Effector memory CD8-positive, alpha-beta T cell (primary cell): ENCODE measurements around the gene IGSF8.

Experiments used
- ATAC-seq: fragments of 150-1000 bp; cut with Tn5 transposase; replicated peaks from 2 replicates; pipeline ENCODE4 v1.10.0; 2021; ENCODE audit warnings: mild to moderate bottlenecking, moderate library complexity
- DNase-seq, 3 experiments: peaks; one replicate each; pipeline ENCODE4 v3.0.0; 2021
- H3K27ac Mint-ChIP-seq, 2 donors: one replicate each; pipeline ENCODE4 v1.8.0; 2022; ENCODE audit warnings: mild to moderate bottlenecking in 2 of 2, mixed read lengths in 2 of 2, moderate library complexity in 2 of 2
- H3K27me3 Mint-ChIP-seq, 2 donors: one replicate each; pipeline ENCODE4 v1.8.0; 2022; ENCODE audit warnings: mixed read lengths in 2 of 2
- H3K36me3 Mint-ChIP-seq: one replicate; pipeline ENCODE4 v1.8.0; 2022; ENCODE audit warnings: mild to moderate bottlenecking, moderate library complexity, mixed read lengths; ENCODE audit not compliant: insufficient read depth
- H3K4me1 Mint-ChIP-seq, 2 donors: one replicate each; pipeline ENCODE4 v1.8.0; 2022; ENCODE audit warnings: low read depth in 2 of 2, mixed read lengths in 2 of 2
- H3K4me3 Mint-ChIP-seq, 2 donors: one replicate each; pipeline ENCODE4 v1.8.0; 2022; ENCODE audit warnings: mild to moderate bottlenecking in 2 of 2, mixed read lengths in 2 of 2, moderate library complexity in 2 of 2
- H3K9me3 Mint-ChIP-seq, 2 donors: one replicate each; pipeline ENCODE4 v1.8.0; 2022; ENCODE audit warnings: mixed read lengths in 2 of 2

The IGSF8 gene

DNA sequence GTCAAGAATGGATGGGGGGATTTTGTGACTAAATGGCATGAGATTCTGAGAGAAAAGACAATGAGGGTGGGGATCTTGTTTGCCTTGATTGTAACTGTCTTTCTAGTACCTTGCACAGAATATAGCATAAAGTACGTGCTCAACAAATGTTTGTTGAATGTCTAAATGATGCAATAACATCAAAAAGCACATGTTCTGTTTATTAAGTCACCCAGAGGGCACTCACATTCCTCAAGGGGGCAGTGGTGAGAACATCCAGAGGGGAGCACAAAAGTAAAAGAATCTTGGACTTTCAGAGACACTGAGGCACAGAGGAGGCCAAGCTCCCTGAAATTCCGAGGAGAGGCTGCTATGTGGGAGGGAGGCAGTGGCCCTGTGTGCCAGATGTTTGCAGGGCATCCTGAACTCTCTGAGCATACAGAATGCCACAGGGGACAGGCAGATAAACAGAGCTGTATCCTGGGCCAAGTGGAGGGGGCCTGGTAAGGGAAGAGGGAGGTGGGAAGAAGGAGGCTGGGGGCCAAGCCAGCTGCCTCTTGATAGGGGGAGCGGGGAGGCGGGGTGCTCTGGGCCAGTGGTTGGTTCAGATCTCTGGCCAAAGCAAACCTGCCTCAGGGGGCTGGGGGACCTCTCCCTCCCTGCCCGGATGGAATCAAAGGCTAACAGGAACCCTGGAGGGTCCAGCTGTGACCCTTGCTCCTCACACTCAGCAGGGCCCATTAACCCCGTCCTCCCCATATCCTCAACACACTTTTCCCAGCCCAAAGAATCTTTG lies 10.7 kb upstream of the IGSF8 start:
- DNase-seq (peak; percentile 12 to 27 (median 25)), ATAC-seq (peak; percentile 32)
- H3K9me3 Mint-ChIP-seq = no peaks in the 10 kb centered on the region
- no peak overlapping the region for H3K27ac Mint-ChIP-seq
- H3K27me3 Mint-ChIP-seq = peaks cover 22 to 48% of the 10 kb centered on the region in 2 donors
- peaks cover 2 to 3% of the 10 kb centered on the region in 2 donors for H3K4me1 Mint-ChIP-seq
- H3K36me3 Mint-ChIP-seq = no peaks in the 10 kb centered on the region
- no peak overlapping the region for H3K4me3 Mint-ChIP-seq

- DNase-seq = no peak
- no peak overlapping the region for H3K4me3 Mint-ChIP-seq
- H3K4me1 Mint-ChIP-seq = peaks cover 3 to 8% of the 10 kb centered on the region in 2 donors
- no peak for ATAC-seq
- peaks cover 22 to 32% of the 10 kb centered on the region in 2 donors for H3K27me3 Mint-ChIP-seq
- no peaks in the 10 kb centered on the region for H3K9me3 Mint-ChIP-seq
- no peaks in the 10 kb centered on the region for H3K36me3 Mint-ChIP-seq
- H3K27ac Mint-ChIP-seq = no peak overlapping the region
Observed at GRCh38 chr1:160107512-160107911, 9.1 kb upstream of the IGSF8 start.

- Mint-ChIP-seq H3K4me3 (no peak overlapping the region), H3K36me3 (peaks cover 8% of the 10 kb centered on the region), H3K9me3 (no peaks in the 10 kb centered on the region), H3K27me3 (peaks cover 13 to 17% of the 10 kb centered on the region in 2 donors), H3K4me1 (peaks cover 9 to 14% of the 10 kb centered on the region in 2 donors), H3K27ac (no peak overlapping the region)
- ATAC-seq = no peak
- DNase-seq = no peak
Observed at GRCh38 chr1:160105155-160105554, 6.7 kb upstream of the IGSF8 start.

DNA sequence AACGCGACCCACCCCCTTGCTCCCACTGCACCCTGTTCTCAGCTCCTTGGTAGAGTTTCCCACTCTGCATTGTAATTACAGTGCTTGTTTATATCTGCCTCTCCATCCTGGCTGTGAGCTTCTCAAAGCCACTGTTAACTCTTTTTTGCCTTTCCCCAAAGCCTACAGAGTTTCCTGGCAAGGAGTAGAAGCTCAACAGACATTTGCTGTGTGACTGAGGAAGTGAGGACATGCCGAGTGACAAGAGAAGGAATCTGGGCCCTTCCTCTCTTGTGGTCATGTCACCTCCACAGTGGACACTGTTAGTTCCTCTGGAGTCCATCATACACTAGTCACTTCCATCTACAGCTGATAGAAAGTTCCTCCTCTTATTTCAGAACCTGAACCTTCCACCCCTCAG lies 6.1 kb upstream of the IGSF8 start:
- DNase-seq (no peak), ATAC-seq (no peak)
- H3K36me3 Mint-ChIP-seq = peaks cover 8% of the 10 kb centered on the region
- H3K27me3 Mint-ChIP-seq = peaks cover 10 to 13% of the 10 kb centered on the region in 2 donors
- peak overlapping the region in 1 of 2 donors; percentile 15 for H3K27ac Mint-ChIP-seq
- H3K9me3 Mint-ChIP-seq = no peaks in the 10 kb centered on the region
- no peak overlapping the region for H3K4me3 Mint-ChIP-seq
- H3K4me1 Mint-ChIP-seq = peaks cover 11 to 16% of the 10 kb centered on the region in 2 donors

- peaks cover 15 to 20% of the 10 kb centered on the region in 2 donors for H3K4me1 Mint-ChIP-seq
- peaks cover 3 to 8% of the 10 kb centered on the region in 2 donors for H3K27me3 Mint-ChIP-seq
- H3K4me3 Mint-ChIP-seq = no peak overlapping the region
- peak overlapping the region in 1 of 2 donors; percentile 15 for H3K27ac Mint-ChIP-seq
- DNase-seq (no peak), ATAC-seq (no peak)
- H3K9me3 Mint-ChIP-seq = no peaks in the 10 kb centered on the region
- peaks cover 13% of the 10 kb centered on the region for H3K36me3 Mint-ChIP-seq
Observed at GRCh38 chr1:160103658-160104408, 5.4 kb upstream of the IGSF8 start.

- Mint-ChIP-seq H3K27me3 (peaks cover 0 to 6% of the 10 kb centered on the region in 2 donors), H3K9me3 (no peaks in the 10 kb centered on the region), H3K36me3 (peaks cover 28% of the 10 kb centered on the region), H3K4me3 (no peak overlapping the region), H3K4me1 (peaks cover 24 to 29% of the 10 kb centered on the region in 2 donors), H3K27ac (peak overlapping the region; percentile 88 to 96)
- no peak for ATAC-seq
- no peak for DNase-seq
Observed at GRCh38 chr1:160101717-160102522, 3.5 kb upstream of the IGSF8 start.

DNA sequence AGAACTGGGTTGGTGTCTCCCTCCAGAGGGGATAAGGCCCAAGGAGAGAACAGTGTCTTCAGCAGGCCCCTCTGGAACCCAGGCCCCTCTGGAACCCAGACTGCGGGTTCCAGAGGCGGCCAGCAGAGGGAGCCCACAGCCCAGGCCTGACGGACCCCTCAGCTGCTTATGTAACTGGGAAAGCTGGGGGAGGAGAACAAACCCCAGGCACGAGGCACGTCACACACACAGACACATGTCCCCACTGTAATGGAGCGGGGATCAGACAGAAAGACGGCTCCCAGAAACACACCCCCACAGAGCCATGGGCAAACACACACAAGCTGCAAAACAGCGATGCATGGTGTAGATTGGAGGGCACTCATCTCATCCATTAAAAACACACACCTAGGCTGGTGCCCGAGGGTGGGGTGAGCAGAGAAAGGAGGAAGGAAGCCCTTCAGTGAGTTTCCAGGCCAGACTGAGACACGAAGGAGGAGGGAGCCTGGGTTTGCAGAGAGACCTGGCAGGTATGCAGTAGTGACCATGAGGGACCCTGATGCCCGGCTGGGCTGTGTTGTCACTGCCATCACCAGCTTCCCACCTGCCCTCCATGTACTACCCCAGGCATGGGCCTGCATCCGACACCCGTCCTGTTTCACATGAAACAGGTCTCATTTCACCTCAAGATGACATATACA lies 2.8 kb upstream of the IGSF8 start:
- peaks cover 0 to 2% of the 10 kb centered on the region in 2 donors for H3K27me3 Mint-ChIP-seq
- peak overlapping the region; percentile 88 to 96 for H3K27ac Mint-ChIP-seq
- peaks cover 28% of the 10 kb centered on the region for H3K36me3 Mint-ChIP-seq
- peak overlapping the region; percentile 43 to 62 for H3K4me3 Mint-ChIP-seq
- ATAC-seq (peak; percentile 27), DNase-seq (peak; percentile 59)
- peaks cover 31 to 32% of the 10 kb centered on the region in 2 donors for H3K4me1 Mint-ChIP-seq
- H3K9me3 Mint-ChIP-seq = no peaks in the 10 kb centered on the region

- H3K27me3 Mint-ChIP-seq = no peaks in the 10 kb centered on the region
- peak overlapping the region; percentile 74 to 82 for H3K4me3 Mint-ChIP-seq
- H3K27ac Mint-ChIP-seq = peak overlapping the region; percentile 89 to 96
- no peaks in the 10 kb centered on the region for H3K9me3 Mint-ChIP-seq
- H3K36me3 Mint-ChIP-seq = peaks cover 28% of the 10 kb centered on the region
- no peak for ATAC-seq
- H3K4me1 Mint-ChIP-seq = peaks cover 37% of the 10 kb centered on the region in 2 donors
- no peak for DNase-seq
Observed at GRCh38 chr1:160099716-160100375, 1.4 kb upstream of the IGSF8 start.

DNA sequence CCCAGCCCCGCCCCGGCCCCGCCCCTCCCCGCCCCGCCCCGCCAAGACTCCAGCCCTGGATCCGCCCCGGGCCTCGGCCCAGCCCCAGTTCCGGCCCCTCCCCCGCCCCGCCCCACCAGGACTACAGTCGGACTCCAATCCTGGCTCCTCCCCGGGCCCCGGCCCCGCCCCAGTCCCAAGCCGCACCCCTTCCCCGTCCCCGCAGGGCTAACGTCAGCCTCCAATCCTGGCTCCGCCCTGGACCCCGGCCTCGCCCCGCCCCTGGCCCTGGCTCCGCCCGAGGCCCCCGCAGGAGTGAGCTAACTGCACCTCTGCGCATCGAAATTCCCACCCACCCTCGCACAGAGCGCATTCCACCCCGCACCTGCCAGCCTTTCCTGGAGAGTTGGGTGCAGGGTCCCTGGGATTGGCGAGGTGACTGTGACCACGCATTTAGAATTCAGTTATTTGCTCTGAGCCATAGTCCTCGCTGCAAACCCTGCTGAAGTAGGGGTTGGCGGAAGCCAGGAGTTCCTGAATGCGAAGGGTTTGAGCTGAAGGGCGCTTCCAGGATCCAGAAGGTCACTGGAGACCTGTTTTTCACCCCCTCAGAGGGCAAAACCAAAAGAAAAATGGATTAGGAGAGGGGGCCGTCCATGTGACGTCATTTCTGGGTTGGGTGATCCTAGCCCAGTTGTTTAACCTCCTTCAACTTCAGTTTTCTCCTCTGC lies 588 bp upstream of the IGSF8 start:
- H3K27ac Mint-ChIP-seq = peak overlapping the region; percentile 89 to 96
- peaks cover 36% of the 10 kb centered on the region for H3K36me3 Mint-ChIP-seq
- peaks cover 37% of the 10 kb centered on the region in 2 donors for H3K4me1 Mint-ChIP-seq
- peak; percentile 80 for ATAC-seq
- H3K4me3 Mint-ChIP-seq = peak overlapping the region; percentile 74 to 82
- peak; percentile 94 to 95 (median 95) for DNase-seq
- no peaks in the 10 kb centered on the region for H3K27me3 Mint-ChIP-seq
- H3K9me3 Mint-ChIP-seq = no peaks in the 10 kb centered on the region

GRCh38 chr1:160097151-160097910 lies 1.1 kb downstream of the IGSF8 start:
- no peaks in the 10 kb centered on the region for H3K27me3 Mint-ChIP-seq
- DNase-seq (no peak), ATAC-seq (no peak)
- H3K4me3 Mint-ChIP-seq = peak overlapping the region; percentile 88
- H3K9me3 Mint-ChIP-seq = no peaks in the 10 kb centered on the region
- H3K4me1 Mint-ChIP-seq = peaks cover 34 to 43% of the 10 kb centered on the region in 2 donors
- H3K27ac Mint-ChIP-seq = peak overlapping the region; percentile 89 to 96
- peaks cover 37% of the 10 kb centered on the region for H3K36me3 Mint-ChIP-seq

- Mint-ChIP-seq H3K4me3 (peak overlapping the region; percentile 88), H3K27ac (peak overlapping the region in 1 of 2 donors; percentile 56), H3K9me3 (no peaks in the 10 kb centered on the region), H3K36me3 (peaks cover 37% of the 10 kb centered on the region), H3K4me1 (peaks cover 36 to 43% of the 10 kb centered on the region in 2 donors), H3K27me3 (no peaks in the 10 kb centered on the region)
- no peak for ATAC-seq
- no peak for DNase-seq
Observed at GRCh38 chr1:160096274-160097116, 1.9 kb downstream of the IGSF8 start.
